HG03442 (cell line): ENCODE results near the gene NPAS3.

Experiments
- ATAC-seq: cut with Tn5 transposase; IDR thresholded peaks from one replicate; pipeline ENCODE4 v1.9.1; 2021; ENCODE audit warnings: mild to moderate bottlenecking, moderate library complexity; ENCODE audit not compliant: unreplicated experiment

NPAS3 gene

DNA sequence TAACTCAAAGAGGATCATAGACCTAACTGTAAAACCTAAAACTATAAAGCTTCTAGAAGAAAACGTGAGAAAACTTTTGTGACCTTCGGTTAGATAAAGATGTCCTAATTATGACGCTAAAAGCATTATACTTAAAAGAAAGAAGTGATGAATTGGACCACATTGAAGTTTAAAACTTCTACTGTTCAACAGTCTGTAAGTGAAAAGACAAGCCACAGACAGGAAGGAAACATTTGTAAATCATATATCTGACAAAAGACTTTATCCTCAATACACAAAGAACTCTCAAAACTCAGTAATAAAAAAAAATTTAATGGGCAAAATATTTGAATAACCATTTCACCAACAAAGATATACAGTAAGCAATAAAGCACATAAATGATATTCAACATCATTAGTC lies 667.9 kb downstream of the NPAS3 start:
- no peak for ATAC-seq

GRCh38 chr14:33609582-33609981 lies 670.9 kb downstream of the NPAS3 start:
- no peak for ATAC-seq

- no peak for ATAC-seq
Measured at GRCh38 chr14:33610121-33610520, 671.4 kb downstream of the NPAS3 start.

DNA sequence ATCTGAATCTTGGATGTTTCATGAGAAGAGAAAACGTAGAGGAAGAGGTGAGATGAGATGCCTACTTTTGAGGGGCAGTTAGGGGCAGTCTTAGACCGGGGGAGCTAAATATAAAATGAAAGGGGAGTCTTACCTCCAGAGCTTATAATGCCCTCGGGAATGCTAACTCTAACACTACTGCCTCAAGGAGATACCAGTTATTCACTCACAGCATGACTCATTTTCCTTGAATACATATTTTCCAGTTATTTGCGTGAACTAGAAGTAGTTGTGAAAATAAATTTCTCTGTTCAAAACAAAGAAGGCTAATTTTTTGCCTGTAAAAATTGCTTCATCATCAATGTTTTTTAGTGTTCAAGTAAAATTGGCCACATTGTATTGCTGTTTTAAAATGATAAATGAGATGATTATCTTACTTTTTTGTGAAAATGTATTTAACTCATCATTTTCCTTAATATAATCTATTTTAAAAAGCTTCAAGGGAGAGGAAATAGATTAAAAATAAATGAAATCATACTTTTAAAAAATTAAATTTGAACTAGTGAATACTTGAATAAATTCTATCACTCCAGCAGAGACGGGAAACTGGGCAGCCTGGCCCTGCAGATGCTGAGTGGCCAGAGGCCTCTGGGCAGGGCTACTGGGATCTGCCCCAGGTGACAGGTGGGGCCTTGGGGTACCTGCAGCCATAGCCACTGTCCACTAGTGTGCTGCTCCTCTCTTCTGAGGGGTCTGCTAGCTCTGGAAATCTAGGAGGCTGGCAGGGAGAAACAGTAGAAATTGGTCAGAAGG lies 672.9 kb downstream of the NPAS3 start:
- ATAC-seq: no peak

DNA sequence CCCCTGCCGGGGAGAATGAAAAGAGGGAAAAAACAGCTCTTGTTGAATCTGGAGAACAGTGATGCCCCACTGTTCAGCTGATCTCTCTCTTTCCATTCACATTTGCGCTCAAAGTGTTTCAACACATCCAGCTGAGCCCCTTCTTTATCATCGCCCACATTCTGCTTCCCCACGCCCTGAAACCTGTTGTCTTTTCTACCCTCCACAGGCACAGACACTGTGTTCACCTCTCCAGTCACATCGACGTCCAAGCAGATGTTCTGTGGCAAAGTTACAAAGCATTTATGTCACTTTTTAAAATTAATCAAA lies 673.5 kb downstream of the NPAS3 start:
- no peak for ATAC-seq

GRCh38 chr14:33617154-33617553 lies 678.5 kb downstream of the NPAS3 start:
- no peak for ATAC-seq

- ATAC-seq: no peak
Measured at GRCh38 chr14:33618361-33619105, 679.9 kb downstream of the NPAS3 start.

- ATAC-seq: no peak
Measured at GRCh38 chr14:33622496-33622895, 683.8 kb downstream of the NPAS3 start.

- ATAC-seq: no peak
Measured at GRCh38 chr14:33629792-33630191, 691.1 kb downstream of the NPAS3 start.

- ATAC-seq: no peak
Measured at GRCh38 chr14:33631021-33631420, 692.3 kb downstream of the NPAS3 start.

DNA sequence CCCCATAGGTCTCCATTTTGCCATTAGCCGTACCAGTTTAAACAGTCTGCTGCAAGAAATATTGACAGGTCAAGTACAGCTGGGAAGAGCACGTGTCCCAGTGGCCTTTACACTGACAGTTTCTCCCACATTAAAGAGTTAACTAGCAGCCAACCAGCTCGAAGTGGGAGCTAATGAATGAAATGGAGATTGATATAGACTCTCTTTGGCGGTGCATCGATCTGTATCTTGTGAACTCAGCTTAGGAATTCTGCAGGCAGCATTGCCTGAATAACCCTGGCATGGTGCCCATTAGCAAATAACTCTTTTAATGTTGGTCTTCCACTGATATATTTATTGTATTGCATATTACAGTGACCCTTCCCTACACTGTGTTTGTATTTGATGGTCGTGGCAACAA lies 692.8 kb downstream of the NPAS3 start:
- no peak for ATAC-seq

DNA sequence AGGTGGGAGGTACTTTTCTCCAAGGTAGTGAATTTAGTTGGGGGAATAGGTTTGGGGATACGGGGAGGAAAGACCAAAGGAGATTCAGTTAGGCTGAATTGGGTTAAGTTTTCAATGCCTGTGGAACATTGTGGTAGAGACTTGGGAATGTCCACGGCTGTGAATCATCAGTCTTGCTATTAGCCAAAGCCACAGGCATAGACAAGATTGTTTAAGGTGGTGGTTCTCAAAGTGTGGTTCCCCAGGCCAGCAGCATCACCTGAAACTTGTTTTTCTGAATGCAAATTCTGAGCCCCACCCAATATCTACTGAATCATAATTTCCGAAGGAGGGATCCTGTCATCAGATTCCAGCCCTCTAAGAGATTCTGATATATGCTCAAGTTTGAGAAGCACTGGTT lies 696.0 kb downstream of the NPAS3 start:
- ATAC-seq: no peak

DNA sequence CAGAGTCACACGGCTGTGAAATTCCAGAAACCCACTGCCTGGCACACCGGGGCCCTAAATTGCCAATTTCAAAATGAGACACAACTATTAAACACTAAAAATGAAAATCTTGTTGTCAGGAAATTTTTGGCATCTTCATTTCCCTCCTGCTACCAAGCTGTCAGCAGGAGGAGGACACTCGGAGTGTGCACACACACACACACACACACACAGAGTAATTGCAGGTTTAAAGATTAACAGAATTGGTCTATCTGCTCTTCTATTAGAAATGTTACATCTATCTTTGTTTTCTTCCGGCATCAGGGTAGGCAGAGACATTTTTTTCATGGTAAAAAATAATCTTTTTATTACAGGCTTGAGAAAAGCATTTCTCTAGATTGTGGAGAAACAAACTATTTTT lies 698.0 kb downstream of the NPAS3 start:
- no peak for ATAC-seq

GRCh38 chr14:33642080-33642479 lies 703.4 kb downstream of the NPAS3 start:
- ATAC-seq: no peak

- ATAC-seq: no peak
Measured at GRCh38 chr14:33642691-33643244, 704.1 kb downstream of the NPAS3 start.

DNA sequence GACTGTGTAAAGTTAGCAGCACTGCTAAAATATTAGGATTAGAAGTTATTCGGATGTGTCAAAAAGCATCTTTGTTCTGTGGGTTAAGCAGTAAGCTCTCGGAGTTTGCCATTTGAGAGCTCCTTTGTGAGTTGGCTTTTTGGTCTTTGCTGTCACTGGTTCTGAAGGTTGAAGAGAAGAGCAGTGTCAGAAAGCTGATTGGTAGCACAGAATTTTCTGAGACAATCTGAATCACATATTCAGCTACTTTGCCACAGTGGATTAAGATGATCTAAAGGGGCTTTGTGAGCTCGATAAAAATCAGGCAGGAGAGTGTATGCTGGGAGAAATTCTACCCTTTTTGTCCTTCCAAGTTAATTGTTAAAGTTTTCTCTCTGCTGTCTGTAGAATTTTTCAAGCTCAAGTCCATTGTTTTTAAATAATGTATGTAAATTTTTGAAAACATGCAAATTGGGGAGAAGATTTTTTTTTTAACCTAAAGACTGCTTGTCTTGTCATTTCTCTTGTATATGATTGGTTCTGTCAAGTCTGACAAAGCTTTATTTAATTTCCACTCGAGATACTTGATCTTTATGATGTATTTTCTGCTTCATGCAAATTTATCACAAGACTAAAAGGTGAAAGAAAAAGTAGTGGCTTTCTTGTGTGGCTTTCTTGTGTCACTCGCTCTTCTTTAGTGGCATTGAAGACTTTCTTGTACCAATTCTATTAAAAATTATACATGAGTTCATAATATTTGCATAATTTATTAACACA lies 704.9 kb downstream of the NPAS3 start:
- ATAC-seq: no peak

DNA sequence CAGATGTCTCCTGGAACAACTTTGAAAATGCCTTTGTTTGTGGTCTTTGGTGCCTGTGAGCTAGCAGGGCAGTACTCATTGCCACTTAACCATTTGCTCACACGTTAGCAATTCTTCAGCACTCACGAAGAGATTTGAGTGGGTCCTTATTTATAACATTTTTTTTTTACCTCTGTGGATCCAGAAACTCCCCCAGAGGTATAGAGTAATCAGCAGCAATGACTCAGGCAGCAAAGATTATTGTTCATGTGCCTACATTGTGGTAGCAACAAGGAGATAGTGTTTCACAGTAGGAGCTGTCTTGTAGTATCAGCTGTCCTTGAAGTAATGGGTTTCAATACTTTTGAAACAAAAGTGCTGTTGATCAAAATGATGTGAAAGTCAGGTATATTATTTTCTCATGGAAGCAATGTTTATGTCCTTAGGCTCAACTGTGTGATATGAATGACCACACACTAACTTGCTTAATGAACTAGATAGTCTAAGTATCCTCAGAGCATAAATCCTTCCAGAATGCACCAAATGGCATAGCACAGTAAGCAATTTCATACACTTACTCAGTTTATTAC lies 708.1 kb downstream of the NPAS3 start:
- ATAC-seq: no peak

GRCh38 chr14:33647385-33647786 lies 708.7 kb downstream of the NPAS3 start:
- ATAC-seq: no peak

GRCh38 chr14:33650430-33650829 lies 711.8 kb downstream of the NPAS3 start:
- no peak for ATAC-seq

- ATAC-seq: no peak
Measured at GRCh38 chr14:33652566-33653307, 714.1 kb downstream of the NPAS3 start.

GRCh38 chr14:33653308-33653695 lies 714.6 kb downstream of the NPAS3 start:
- ATAC-seq: no peak
